AG04449 (cell line): Measurements from ENCODE around the gene TNKS1BP1.
A peak's percentile ranks its signal among the peaks of the same experiment; 100 is the strongest.
"Not testable (repeated sequence)": the region's sequence is repeated elsewhere in the genome, so short reads cannot be mapped to it uniquely, and the experiment has no call there.

ENCODE experiments used
- CTCF ChIA-PET: fragments of 350-600 bp; formaldehyde crosslinking; extraction: SDS; loops from one replicate; lab custom pipeline; 2021; ENCODE audit warnings: antibody characterized with exemption; lab: Yijun Ruan, JAX
- POLR2A ChIA-PET: fragments of 400-600, 350-600 bp; formaldehyde crosslinking; extraction: SDS; loops from one replicate; lab custom pipeline; 2020; ENCODE audit warnings: antibody characterized with exemption, inconsistent platforms; lab: Yijun Ruan, JAX
- DNase-seq: peaks from one replicate; pipeline ENCODE4 v3.0.0-alpha.2; 2010; ENCODE audit warnings: low read depth, low spot score
- H3K4me3 ChIP-seq: 2 replicates; pipeline ENCODE4 v1.5.1; 2011; ENCODE audit warnings: low read depth, mild to moderate bottlenecking, control low read depth, low read length
- CTCF ChIP-seq: IDR thresholded peaks from one replicate; pipeline ENCODE4 v1.5.1; 2011; ENCODE audit warnings: mild to moderate bottlenecking, moderate library complexity, low read length, control low read depth, inconsistent platforms; ENCODE audit not compliant: insufficient read depth; ENCODE audit errors: missing control alignments

Gene TNKS1BP1

GRCh38 chr11:57342702-57343101 is 17.9 kb upstream of the TNKS1BP1 start:
- ChIA-PET CTCF (interaction anchor here (0.5 to 8.4 kb wide), 15 partner anchors 9 to 501 kb away, joined by 3 to 131 read pairs (median 3); no protein-coding TSS in a partner anchor), POLR2A (interaction anchor here (0.6 kb wide), 1 partner anchor 62 kb away, joined by 3 read pairs; no protein-coding TSS in a partner anchor)
- TF ChIP-seq CTCF: no peak
- no peak overlapping the region for H3K4me3 ChIP-seq
- no peak for DNase-seq

GRCh38 chr11:57341250-57341808 is 16.6 kb upstream of the TNKS1BP1 start:
- DNase-seq: no peak
- POLR2A ChIA-PET: no interaction called here
- TF ChIP-seq CTCF: no peak
- CTCF ChIA-PET: interaction anchor here (1.0 to 8.4 kb wide), 4 partner anchors 11 to 303 kb away, joined by 3 to 79 read pairs (median 10); no protein-coding TSS in a partner anchor
- H3K4me3 ChIP-seq: no peak overlapping the region

- no peak overlapping the region for H3K4me3 ChIP-seq
- ChIA-PET POLR2A (no interaction called here), CTCF (interaction anchor here (0.7 to 4.7 kb wide), 11 partner anchors 7 to 498 kb away, joined by 3 to 35 read pairs (median 3); no protein-coding TSS in a partner anchor)
- DNase-seq: no peak
- TF ChIP-seq CTCF: peak; percentile 13
Observed at GRCh38 chr11:57340039-57340615, 15.4 kb upstream of the TNKS1BP1 start.

GRCh38 chr11:57339328-57339727 is 14.6 kb upstream of the TNKS1BP1 start:
- no peak overlapping the region for H3K4me3 ChIP-seq
- ChIA-PET POLR2A (no interaction called here), CTCF (interaction anchor here (0.9 to 4.7 kb wide), 8 partner anchors 8 to 497 kb away, joined by 3 to 35 read pairs (median 4); no protein-coding TSS in a partner anchor)
- TF ChIP-seq CTCF: no peak
- no peak for DNase-seq

GRCh38 chr11:57338142-57338541 is 13.4 kb upstream of the TNKS1BP1 start, which contains the start of gene P2RX3:
Gene P2RX3, plus strand, starts transcription at chr11:57338352. Its CDS starts 199 bp downstream, at chr11:57338551.
- no peak for DNase-seq
- H3K4me3 ChIP-seq: no peak within 1 kb of the TSS
- ChIA-PET POLR2A (no interaction called here), CTCF (interaction anchor here (0.6 to 4.7 kb wide), 8 partner anchors 9 to 306 kb away, joined by 3 to 35 read pairs (median 6); partner anchors contain the start of gene TNKS1BP1)
- TF ChIP-seq CTCF: no peak

- H3K4me3 ChIP-seq, DNase-seq, POLR2A ChIA-PET: not testable (repeated sequence)
- CTCF ChIA-PET: interaction anchor here (2.1 to 4.7 kb wide), 3 partner anchors 11 to 190 kb away, joined by 7 to 35 read pairs (median 15); no protein-coding TSS in a partner anchor
Observed at GRCh38 chr11:57336856-57337255, 12.1 kb upstream of the TNKS1BP1 start.
